ENCODE data around the gene CYP2J2. TPM values are rescaled to one million over a fixed set of nuclear protein-coding genes. Genes with fewer than 3 reads are reported as not detected.
A peak's percentile ranks its signal among the peaks of the same experiment; 100 is the strongest.

CYP2J2 gene
- total RNA-seq, 2 donors from 2014 or later: 1.2 to 5.7 TPM

DNA sequence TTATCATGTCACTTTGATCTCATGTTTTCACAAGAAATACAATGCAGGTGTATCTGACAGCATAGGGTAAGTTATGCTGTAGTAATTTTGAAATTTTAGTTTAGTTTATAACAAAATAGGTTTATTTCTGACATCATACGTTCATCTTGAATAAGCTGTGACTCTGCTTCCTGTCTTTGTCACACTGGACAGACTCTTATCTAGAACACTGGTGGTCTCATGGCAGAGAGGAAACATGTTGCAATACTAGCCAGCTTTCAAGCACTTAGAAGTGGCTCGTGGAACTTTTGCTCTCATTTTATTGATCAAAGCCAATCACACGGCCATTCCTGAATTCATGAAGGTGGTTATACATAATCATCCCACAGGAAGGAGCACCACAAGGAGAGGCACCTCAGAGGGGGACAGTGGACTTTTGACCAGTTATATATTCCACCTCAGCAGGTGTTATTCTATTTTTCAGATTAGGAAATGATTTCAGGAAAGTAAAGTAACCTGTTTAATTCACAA, 46.5 kb downstream of the CYP2J2 start:
- no peaks in the 10 kb centered on the region for H3K27me3 ChIP-seq (replicated peaks; ENCODE audit: insufficient read depth)
- H3K9me3 ChIP-seq: no peaks in the 10 kb centered on the region
- no peak for DNase-seq (ENCODE audit: low spot score)
- no peak for TF ChIP-seq POLR2A (IDR thresholded peaks at IDR 0.05)
- H3K36me3 ChIP-seq: no peaks in the 10 kb centered on the region
- H3K27ac ChIP-seq: no peak overlapping the region
- WGBS: 53% methylated on average over 3 of the region's 3 CpGs
- no peak overlapping the region for H3K4me3 ChIP-seq
- intact Hi-C loops (cut with DNase I): loop anchor here (2.0 kb wide), 1 partner anchor 67 kb away; no protein-coding TSS in a partner anchor
- no peaks in the 10 kb centered on the region for H3K4me1 ChIP-seq (replicated peaks)

DNA sequence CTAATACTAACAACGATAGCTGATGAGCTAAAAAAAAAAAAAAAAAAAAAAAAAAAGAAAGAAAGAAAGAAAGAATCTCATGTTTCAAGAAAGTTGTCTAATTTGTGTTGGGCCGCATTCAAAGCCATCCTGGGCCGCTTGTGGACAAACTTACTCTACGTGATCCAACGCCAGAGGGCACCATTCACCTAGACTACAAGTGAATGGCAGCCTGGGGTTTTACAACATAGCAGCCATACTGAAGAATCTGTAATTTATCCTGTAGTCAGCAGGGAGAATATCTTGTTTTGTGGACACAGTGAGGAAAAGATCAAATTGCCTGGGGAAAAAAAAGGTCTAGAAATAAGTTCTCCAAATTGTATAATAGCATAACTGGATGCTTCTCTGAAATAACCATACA, 47.0 kb downstream of the CYP2J2 start:
- peak; percentile 21 for TF ChIP-seq POLR2AphosphoS5 (IDR thresholded peaks at IDR 0.05)
- TF ChIP-seq, protein P1, sequence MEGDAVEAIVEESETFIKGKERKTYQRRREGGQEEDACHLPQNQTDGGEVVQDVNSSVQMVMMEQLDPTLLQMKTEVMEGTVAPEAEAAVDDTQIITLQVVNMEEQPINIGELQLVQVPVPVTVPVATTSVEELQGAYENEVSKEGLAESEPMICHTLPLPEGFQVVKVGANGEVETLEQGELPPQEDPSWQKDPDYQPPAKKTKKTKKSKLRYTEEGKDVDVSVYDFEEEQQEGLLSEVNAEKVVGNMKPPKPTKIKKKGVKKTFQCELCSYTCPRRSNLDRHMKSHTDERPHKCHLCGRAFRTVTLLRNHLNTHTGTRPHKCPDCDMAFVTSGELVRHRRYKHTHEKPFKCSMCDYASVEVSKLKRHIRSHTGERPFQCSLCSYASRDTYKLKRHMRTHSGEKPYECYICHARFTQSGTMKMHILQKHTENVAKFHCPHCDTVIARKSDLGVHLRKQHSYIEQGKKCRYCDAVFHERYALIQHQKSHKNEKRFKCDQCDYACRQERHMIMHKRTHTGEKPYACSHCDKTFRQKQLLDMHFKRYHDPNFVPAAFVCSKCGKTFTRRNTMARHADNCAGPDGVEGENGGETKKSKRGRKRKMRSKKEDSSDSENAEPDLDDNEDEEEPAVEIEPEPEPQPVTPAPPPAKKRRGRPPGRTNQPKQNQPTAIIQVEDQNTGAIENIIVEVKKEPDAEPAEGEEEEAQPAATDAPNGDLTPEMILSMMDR (IDR thresholded peaks at IDR 0.05): peak; percentile 33 to 81 (median 52)
- TF ChIP-seq POLR2A (IDR thresholded peaks at IDR 0.05): no peak
- WGBS: 13% methylated on average over 5 of the region's 5 CpGs
- H3K36me3 ChIP-seq: no peaks in the 10 kb centered on the region
- no peak overlapping the region for H3K4me3 ChIP-seq
- DNase-seq (ENCODE audit: low spot score): peak; percentile 78
- intact Hi-C loops (cut with DNase I): no loop called here
- no peaks in the 10 kb centered on the region for H3K4me1 ChIP-seq (replicated peaks)
- no peaks in the 10 kb centered on the region for H3K9me3 ChIP-seq
- H3K27me3 ChIP-seq (replicated peaks; ENCODE audit: insufficient read depth): no peaks in the 10 kb centered on the region
- no peak overlapping the region for H3K27ac ChIP-seq

DNA sequence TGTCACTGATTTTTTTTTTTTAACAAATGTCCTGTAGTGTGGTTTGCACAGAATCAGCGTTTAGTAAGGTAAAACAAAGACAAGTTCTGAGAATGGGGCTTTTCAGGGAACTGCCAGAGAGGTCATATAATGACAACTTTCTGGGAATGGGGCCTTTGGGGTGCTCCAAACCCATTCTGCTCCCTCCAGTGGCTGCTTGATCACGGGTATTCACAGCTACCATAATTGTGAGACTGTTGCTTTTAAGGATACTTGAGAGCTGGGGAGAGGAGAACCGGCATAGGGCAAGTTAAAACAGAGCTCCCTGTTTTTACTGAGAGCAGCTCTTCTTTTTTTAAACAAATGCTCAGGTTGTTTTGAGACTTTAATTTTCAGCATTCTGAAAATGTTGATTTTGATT, 48.2 kb downstream of the CYP2J2 start:
- 52% methylated on average over 3 of the region's 3 CpGs for WGBS
- intact Hi-C loops (cut with DNase I): no loop called here
- Histone ChIP-seq H3K36me3 (no peaks in the 10 kb centered on the region), H3K9me3 (no peaks in the 10 kb centered on the region), H3K4me3 (no peak overlapping the region), H3K4me1 (replicated peaks) (no peaks in the 10 kb centered on the region), H3K27me3 (replicated peaks; ENCODE audit: insufficient read depth) (no peaks in the 10 kb centered on the region), H3K27ac (no peak overlapping the region)
- no peak for DNase-seq (ENCODE audit: low spot score)
- TF ChIP-seq POLR2AphosphoS5 (IDR thresholded peaks at IDR 0.05) (no peak), POLR2A (IDR thresholded peaks at IDR 0.05) (no peak)
- TF ChIP-seq, protein P1 (IDR thresholded peaks at IDR 0.05): no peak

DNA sequence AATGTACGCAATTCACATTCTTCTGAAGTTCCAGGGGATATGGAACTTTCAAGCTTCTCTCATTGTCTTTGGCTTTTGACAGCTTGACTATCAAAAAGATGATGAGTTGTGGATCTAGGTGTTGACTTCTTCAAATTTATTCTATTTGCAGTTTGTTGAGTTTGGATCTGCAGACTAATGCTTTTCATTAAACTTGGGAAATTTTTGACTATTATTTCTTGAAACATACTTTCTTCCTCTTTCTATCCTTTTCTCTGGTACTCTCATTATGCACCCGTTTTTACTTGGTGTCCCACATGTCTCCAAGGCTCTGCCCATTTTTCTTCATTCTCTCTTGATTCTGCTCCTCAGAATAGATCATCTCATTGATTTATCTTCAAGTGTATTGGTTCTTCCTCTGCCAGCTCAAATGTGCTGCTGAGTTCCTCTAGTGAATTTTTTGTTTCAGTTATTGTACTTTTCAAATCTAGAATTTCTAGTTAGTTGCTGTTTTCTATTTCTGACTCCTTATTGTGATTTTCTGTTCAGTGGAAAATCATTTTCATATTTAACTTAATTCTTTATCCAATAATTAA, 49.4 kb downstream of the CYP2J2 start:
- Histone ChIP-seq H3K4me3 (no peak overlapping the region), H3K27ac (no peak overlapping the region), H3K9me3 (no peaks in the 10 kb centered on the region), H3K4me1 (replicated peaks) (no peaks in the 10 kb centered on the region), H3K36me3 (no peaks in the 10 kb centered on the region), H3K27me3 (replicated peaks; ENCODE audit: insufficient read depth) (no peaks in the 10 kb centered on the region)
- intact Hi-C loops (cut with DNase I): no loop called here
- TF ChIP-seq, protein P1 (IDR thresholded peaks at IDR 0.05): no peak
- TF ChIP-seq POLR2AphosphoS5 (IDR thresholded peaks at IDR 0.05) (no peak), POLR2A (IDR thresholded peaks at IDR 0.05) (no peak)
- no peak for DNase-seq (ENCODE audit: low spot score)
- 94% methylated on average over 2 of the region's 2 CpGs for WGBS

DNA sequence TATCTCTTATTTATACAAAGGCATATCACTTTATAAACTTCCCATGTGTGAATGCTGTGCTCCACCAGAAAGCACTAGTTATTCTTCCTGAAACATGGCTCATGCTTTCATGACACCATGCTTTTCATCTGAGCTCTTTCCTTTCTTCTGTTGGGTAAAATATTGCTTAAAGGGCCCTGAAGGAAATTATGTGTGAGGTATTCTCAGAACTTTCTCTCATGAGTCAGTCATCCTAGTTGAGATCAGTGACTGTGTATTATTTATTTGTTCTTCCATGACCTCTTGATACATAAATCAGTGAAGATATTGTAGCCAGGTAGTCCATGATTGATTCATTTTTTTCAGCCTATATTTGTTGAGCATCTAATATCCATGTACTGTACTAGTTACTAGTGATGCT, 54.8 kb downstream of the CYP2J2 start:
- Histone ChIP-seq H3K4me1 (replicated peaks) (no peaks in the 10 kb centered on the region), H3K27ac (no peak overlapping the region), H3K36me3 (no peaks in the 10 kb centered on the region), H3K9me3 (no peaks in the 10 kb centered on the region), H3K27me3 (replicated peaks; ENCODE audit: insufficient read depth) (no peaks in the 10 kb centered on the region), H3K4me3 (no peak overlapping the region)
- DNase-seq (ENCODE audit: low spot score): no peak
- TF ChIP-seq, protein P1 (IDR thresholded peaks at IDR 0.05): no peak
- TF ChIP-seq POLR2AphosphoS5 (IDR thresholded peaks at IDR 0.05) (no peak), POLR2A (IDR thresholded peaks at IDR 0.05) (no peak)
- intact Hi-C loops (cut with DNase I): no loop called here

All from prostate gland (tissue), 2 donors.